IMR-90 (cell line): Measurements from ENCODE around the gene MUC6. TPM values are rescaled to one million over a fixed set of nuclear protein-coding genes. Genes with fewer than 3 reads are reported as not detected.

Experiments
- ATAC-seq: fragments of 200-7000 bp; cut with Tn5 transposase; 2 replicates; pipeline ENCODE4 v1.9.1; 2020; ENCODE audit warnings: low read depth, mild to moderate bottlenecking, moderate library complexity
- BruUV-seq: library from RNA; stranded (reverse); fragments of 400-500 nt; replicated peaks from 2 replicates; lab custom pipeline; 2021; lab: Mats Ljungman, UMichigan
- CTCF ChIA-PET: fragments of 300-600 bp; formaldehyde crosslinking; extraction: SDS; loops from one replicate; lab custom pipeline; 2021; ENCODE audit warnings: antibody characterized with exemption; lab: Yijun Ruan, JAX
- POLR2A ChIA-PET: fragments of 300-600 bp; sonication (Branson Sonifier 250); formaldehyde crosslinking; loops from one replicate; lab custom pipeline; 2022; ENCODE audit warnings: antibody characterized with exemption; ENCODE audit not compliant: unreplicated experiment; lab: Charles Lee
- DNase-seq: peaks from one replicate; pipeline ENCODE4 v3.0.0; 2013
- H2AFZ ChIP-seq: replicated peaks from 2 replicates; pipeline ENCODE3; 2013; ENCODE audit warnings: low read length, mild to moderate bottlenecking; ENCODE audit not compliant: poor library complexity
- H2AK5ac ChIP-seq: 2 replicates; pipeline ENCODE4 v1.6.1; 2013; ENCODE audit warnings: low read depth, low read length, inconsistent platforms
- H2AK9ac ChIP-seq: replicated peaks from 2 replicates; pipeline ENCODE3; 2013; ENCODE audit warnings: mild to moderate bottlenecking, low read depth, low read length, moderate library complexity; ENCODE audit not compliant: poor library complexity
- H2BK120ac ChIP-seq: 2 replicates; pipeline ENCODE4 v1.6.1; 2013; ENCODE audit warnings: low read depth, low read length, inconsistent platforms
- H2BK15ac ChIP-seq: 3 replicates; pipeline ENCODE4 v1.6.1; 2013; ENCODE audit warnings: low read depth, low read length, inconsistent platforms
- H2BK20ac ChIP-seq: 2 replicates; pipeline ENCODE4 v1.6.1; 2013; ENCODE audit warnings: low read depth, mild to moderate bottlenecking, inconsistent platforms, low read length, moderate library complexity
- H2BK5ac ChIP-seq: 2 replicates; pipeline ENCODE4 v1.6.1; 2013; ENCODE audit warnings: mild to moderate bottlenecking, low read depth, low read length, inconsistent platforms; ENCODE audit not compliant: poor library complexity, severe bottlenecking
- H3K14ac ChIP-seq: replicated peaks from 2 replicates; pipeline ENCODE4 v1.6.1; 2013; ENCODE audit warnings: low read depth, low read length, inconsistent platforms
- H3K18ac ChIP-seq: 2 replicates; pipeline ENCODE4 v1.6.1; 2013; ENCODE audit warnings: low read depth, low read length, control low read depth
- H3K23ac ChIP-seq: 2 replicates; pipeline ENCODE4 v1.6.1; 2013; ENCODE audit warnings: low read depth, low read length, inconsistent platforms
- H3K27ac ChIP-seq: 2 replicates; pipeline ENCODE4 v1.5.1; 2013; ENCODE audit warnings: mild to moderate bottlenecking, control low read depth, low read length; ENCODE audit not compliant: insufficient read depth
- H3K27me3 ChIP-seq: 2 replicates; pipeline ENCODE4 v1.6.1; 2013; ENCODE audit warnings: low read length; ENCODE audit not compliant: control insufficient read depth, insufficient read depth
- H3K36me3 ChIP-seq: 2 replicates; pipeline ENCODE4 v1.6.1; 2013; ENCODE audit warnings: low read length, mixed read lengths; ENCODE audit not compliant: control insufficient read depth, insufficient read depth
- H3K4ac ChIP-seq: 2 replicates; pipeline ENCODE4 v1.6.1; 2013; ENCODE audit warnings: low read depth, low read length, inconsistent platforms
- H3K4me1 ChIP-seq: 2 replicates; pipeline ENCODE4 v1.6.1; 2013; ENCODE audit warnings: low read length, mixed read lengths; ENCODE audit not compliant: control insufficient read depth, insufficient read depth
- H3K4me2 ChIP-seq: 2 replicates; pipeline ENCODE4 v1.6.1; 2013; ENCODE audit warnings: low read depth, mild to moderate bottlenecking, control low read depth, low read length, moderate library complexity
- H3K4me3 ChIP-seq: 2 replicates; pipeline ENCODE4 v1.5.1; 2013; ENCODE audit warnings: low read depth, mild to moderate bottlenecking, control low read depth, low read length, moderate library complexity; ENCODE audit not compliant: insufficient read depth
- H3K56ac ChIP-seq: 2 replicates; pipeline ENCODE4 v1.6.1; 2013; ENCODE audit warnings: low read length, inconsistent platforms; ENCODE audit not compliant: insufficient read depth; ENCODE audit errors: extremely low read depth
- H3K79me1 ChIP-seq, 2 experiments: 2 replicates each; pipeline ENCODE4 v1.6.1; 2013; ENCODE audit warnings: low read length in 2 of 2, inconsistent platforms in 1 of 2, low read depth in 1 of 2
- H3K9ac ChIP-seq: 2 replicates; pipeline ENCODE4 v1.6.1; 2013; ENCODE audit warnings: low read depth, low read length, control low read depth
- H3K9me1 ChIP-seq: 2 replicates; pipeline ENCODE4 v1.6.1; 2013; ENCODE audit warnings: low read length, inconsistent platforms; ENCODE audit not compliant: insufficient read depth
- H3K9me3 ChIP-seq: 2 replicates; pipeline ENCODE4 v1.6.1; 2013; ENCODE audit warnings: low read length; ENCODE audit not compliant: control insufficient read depth, insufficient read depth
- H4K20me1 ChIP-seq: 2 replicates; pipeline ENCODE4 v1.6.1; 2013; ENCODE audit warnings: low read length, inconsistent platforms; ENCODE audit not compliant: insufficient read depth
- H4K5ac ChIP-seq: 2 replicates; pipeline ENCODE4 v1.6.1; 2013; ENCODE audit warnings: mild to moderate bottlenecking, low read depth, low read length, control low read depth
- H4K8ac ChIP-seq, 2 experiments: 2 replicates each; pipeline ENCODE4 v1.6.1; 2013; ENCODE audit warnings: low read depth in 2 of 2, low read length in 2 of 2, control low read depth in 1 of 2, inconsistent platforms in 1 of 2
- H4K91ac ChIP-seq: 2 replicates; pipeline ENCODE4 v1.6.1; 2013; ENCODE audit warnings: low read depth, low read length, inconsistent platforms; ENCODE audit not compliant: insufficient read depth
- MAFK ChIP-seq: IDR thresholded peaks from 2 replicates; pipeline ENCODE4 v1.6.1; 2012; ENCODE audit warnings: low read depth, low read length, improper control_type of control experiment
- NFE2L2 ChIP-seq: fragments of 150-350 bp; IDR thresholded peaks from 2 replicates; pipeline ENCODE4 v1.6.1; 2016; ENCODE audit warnings: low read depth, mild to moderate bottlenecking, low read length
- WGBS, 2 experiments: methylation state at CpG; one replicate each; pipeline versions ENCODE4 v1.1.5 to v1.1.7; 2013; ENCODE audit warnings: missing lambda C conversion rate in 2 of 2; ENCODE audit not compliant: insufficient read length in 1 of 2; ENCODE audit errors: extremely low coverage in 2 of 2; 5-methylcytosine and 5-hydroxymethylcytosine counted together
- dilution Hi-C: fragments of 300-500 bp; cut with HindIII; formaldehyde crosslinking; loops from one replicate; pipeline ENCODE4 v1.14.3; 2018; ENCODE audit warnings: low sequenced_read_pairs; ENCODE audit not compliant: unreplicated experiment
- in situ Hi-C: fragments of 300-500 bp; cut with MboI; formaldehyde crosslinking; loops from 3 replicates; pipeline ENCODE4 v1.14.3; 2019; ENCODE audit warnings: low sequenced_read_pairs, inconsistent platforms, mixed read lengths
- intact Hi-C: fragments of 100-400 bp; cut with micrococcal nuclease; formaldehyde crosslinking; loops from 2 replicates; pipeline ENCODE4 v1.10.0; 2022
- polyA plus RNA-seq, 3 experiments: library from polyadenylated mRNA; depleted of rRNA; stranded (reverse); fragments of >200 nt; gene quantifications; 2 replicates each; pipeline ENCODE4 v1.2.3, GENCODE V29; 2012; ENCODE audit warnings: low replicate concordance in 1 of 3
- total RNA-seq: library from RNA; depleted of rRNA; stranded (reverse); fragments of >200 nt; gene quantifications from 2 replicates; pipeline ENCODE4 v1.2.3, GENCODE V29; 2012

The MUC6 gene
- total and polyA plus RNA-seq, 2 of the 4 experiments (the other 2 are of a cell fraction), result not detected

- H3K27me3 ChIP-seq, result no peaks in the 10 kb centered on the region
- no peak overlapping the region for H2BK15ac ChIP-seq
- in situ Hi-C loops, result no loop called here
- no peak overlapping the region for H3K4me3 ChIP-seq
- no peak overlapping the region for H3K14ac ChIP-seq
- ATAC-seq (no peak), DNase-seq (no peak)
- intact Hi-C loops, result no loop called here
- BruUV-seq, result no TSS peak
- H2AK5ac ChIP-seq, result no peak overlapping the region
- no peaks in the 10 kb centered on the region for H3K4me1 ChIP-seq
- no peak overlapping the region for H3K23ac ChIP-seq
- 90% methylated on average over 19 of the region's 21 CpGs; no CpG with 5 or more reads in 1 of the 2 experiments for WGBS, 2 experiments
- no peak overlapping the region for H3K56ac ChIP-seq
- H4K5ac ChIP-seq, result no peak overlapping the region
- dilution Hi-C loops, result no loop called here
- H4K91ac ChIP-seq, result no peak overlapping the region
- no peak overlapping the region for H3K4me2 ChIP-seq
- no peak overlapping the region for H3K4ac ChIP-seq
- ChIA-PET POLR2A (no interaction called here), CTCF (no interaction called here)
- H4K8ac ChIP-seq, result no peak overlapping the region
- H3K36me3 ChIP-seq, result peaks cover 74% of the 10 kb centered on the region
- no peak overlapping the region for H2BK20ac ChIP-seq
- no peak overlapping the region for H3K9ac ChIP-seq
- H3K79me1 ChIP-seq, result peaks cover 9 to 22% of the 10 kb centered on the region in 2 experiments; a peak in 3 of 4 replicates
- H3K9me3 ChIP-seq, result no peaks in the 10 kb centered on the region
- no peaks in the 10 kb centered on the region for H3K9me1 ChIP-seq
- no peak overlapping the region for H3K18ac ChIP-seq
- H2AFZ ChIP-seq, result no peak overlapping the region
- TF ChIP-seq NFE2L2 (no peak), MAFK (no peak)
- no peak overlapping the region for H2BK120ac ChIP-seq
- H2BK5ac ChIP-seq, result no peak overlapping the region
- H4K20me1 ChIP-seq, result peaks cover 21% of the 10 kb centered on the region
- H3K27ac ChIP-seq, result no peak overlapping the region
- no peak overlapping the region for H2AK9ac ChIP-seq
Measured at GRCh38 chr11:985406-985805, 51.1 kb downstream of the MUC6 start.
